ENCODE data around the gene SERTM1.

DNA sequence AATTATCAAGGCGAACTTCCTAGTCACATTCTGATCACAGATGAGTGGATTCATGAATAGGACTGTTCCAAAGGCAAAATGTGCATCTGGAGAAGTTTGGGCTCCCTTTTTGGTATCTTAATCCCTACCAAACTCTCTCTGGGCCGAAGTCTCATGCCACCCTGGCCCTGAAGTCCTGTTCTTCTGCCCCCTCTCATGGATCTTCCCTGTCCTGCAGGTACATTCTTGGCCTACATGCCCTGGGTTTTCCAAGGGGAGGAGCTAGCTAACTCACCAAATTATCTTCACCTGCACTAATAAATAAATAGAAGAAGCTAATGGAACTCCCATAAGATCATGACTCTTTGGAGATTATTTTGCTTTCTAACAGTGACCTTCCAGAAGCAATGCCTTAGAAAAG lies 50.3 kb downstream of the SERTM1 start:
- TF ChIP-seq USF2 (IDR thresholded peaks at IDR 0.05) (no peak), ESRRA (IDR thresholded peaks at IDR 0.05; ENCODE audit: borderline replicate concordance, low read length) (no peak), CTCF (IDR thresholded peaks at IDR 0.05) (no peak), EP300 (IDR thresholded peaks at IDR 0.05) (no peak), HDAC2 (IDR thresholded peaks at IDR 0.05) (no peak), POLR2A (IDR thresholded peaks at IDR 0.05; ENCODE audit: low read length) (no peak), MYC (IDR thresholded peaks at IDR 0.05; ENCODE audit: borderline replicate concordance, low read length) (no peak), RFX5 (IDR thresholded peaks at IDR 0.05) (no peak), RARB (CRISPR knock-in tag; IDR thresholded peaks at IDR 0.05) (no peak), CHD2 (IDR thresholded peaks at IDR 0.05; ENCODE audit: low read length, partially characterized antibody) (no peak), POLR2AphosphoS2 (conservative IDR thresholded peaks at IDR 0.05; ENCODE audit: low read length) (no peak), MAFK (IDR thresholded peaks at IDR 0.05; ENCODE audit: partially characterized antibody) (no peak)
- TF ChIP-seq, protein P1, sequence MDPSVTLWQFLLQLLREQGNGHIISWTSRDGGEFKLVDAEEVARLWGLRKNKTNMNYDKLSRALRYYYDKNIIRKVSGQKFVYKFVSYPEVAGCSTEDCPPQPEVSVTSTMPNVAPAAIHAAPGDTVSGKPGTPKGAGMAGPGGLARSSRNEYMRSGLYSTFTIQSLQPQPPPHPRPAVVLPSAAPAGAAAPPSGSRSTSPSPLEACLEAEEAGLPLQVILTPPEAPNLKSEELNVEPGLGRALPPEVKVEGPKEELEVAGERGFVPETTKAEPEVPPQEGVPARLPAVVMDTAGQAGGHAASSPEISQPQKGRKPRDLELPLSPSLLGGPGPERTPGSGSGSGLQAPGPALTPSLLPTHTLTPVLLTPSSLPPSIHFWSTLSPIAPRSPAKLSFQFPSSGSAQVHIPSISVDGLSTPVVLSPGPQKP (IDR thresholded peaks at IDR 0.05; ENCODE audit: low read depth, low read length), result no peak
